GM19372 (cell line): ENCODE results near the gene VPS72.

Experiments
- ATAC-seq: cut with Tn5 transposase; IDR thresholded peaks from one replicate; pipeline ENCODE4 v1.9.1; 2021; ENCODE audit warnings: mild to moderate bottlenecking, low read depth, moderate library complexity; ENCODE audit not compliant: unreplicated experiment

The VPS72 gene

GRCh38 chr1:151146072-151146411 lies 44.0 kb downstream of the VPS72 start:
- no peak for ATAC-seq

DNA sequence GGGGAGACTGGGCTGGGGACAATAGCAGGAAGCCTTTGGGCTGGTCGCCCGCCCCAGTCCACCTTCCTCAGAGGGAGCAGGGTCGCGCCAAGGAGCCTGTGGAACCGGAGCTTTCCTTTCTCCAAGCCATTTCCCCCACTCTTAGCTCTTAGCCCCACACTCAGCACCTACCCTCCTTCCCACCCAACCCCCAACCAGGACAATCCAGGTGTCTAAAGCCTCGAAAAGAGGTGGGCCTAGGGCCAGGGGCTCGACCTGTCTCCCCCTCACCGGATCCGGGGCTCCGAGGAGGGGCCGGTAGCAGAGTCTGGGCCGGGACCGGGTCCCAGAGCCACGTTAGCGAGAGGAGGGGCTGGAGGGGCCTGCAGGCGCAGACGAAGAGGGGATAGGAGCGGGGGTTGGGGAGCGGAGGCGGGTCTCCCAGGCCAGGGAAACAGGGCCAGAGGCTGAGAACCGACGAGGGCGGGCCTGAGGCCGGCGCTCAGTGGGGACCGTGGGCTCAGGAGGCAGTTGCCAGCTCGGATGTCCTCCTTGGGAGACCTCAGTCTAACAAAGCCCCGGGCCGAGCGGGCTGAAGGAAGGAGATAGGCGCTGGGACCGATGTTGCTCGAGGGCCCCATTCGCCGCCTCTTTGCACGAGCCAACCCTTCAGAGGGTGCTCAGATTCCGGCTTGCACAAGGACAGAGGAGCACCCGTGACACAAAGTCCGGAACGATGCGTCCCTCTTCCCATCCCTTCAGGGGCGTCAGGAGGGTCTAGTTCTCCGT lies 44.5 kb downstream of the VPS72 start:
- no peak for ATAC-seq

GRCh38 chr1:151144474-151145303 lies 45.3 kb downstream of the VPS72 start:
- no peak for ATAC-seq

GRCh38 chr1:151143986-151144385 lies 46.0 kb downstream of the VPS72 start:
- ATAC-seq, result no peak

DNA sequence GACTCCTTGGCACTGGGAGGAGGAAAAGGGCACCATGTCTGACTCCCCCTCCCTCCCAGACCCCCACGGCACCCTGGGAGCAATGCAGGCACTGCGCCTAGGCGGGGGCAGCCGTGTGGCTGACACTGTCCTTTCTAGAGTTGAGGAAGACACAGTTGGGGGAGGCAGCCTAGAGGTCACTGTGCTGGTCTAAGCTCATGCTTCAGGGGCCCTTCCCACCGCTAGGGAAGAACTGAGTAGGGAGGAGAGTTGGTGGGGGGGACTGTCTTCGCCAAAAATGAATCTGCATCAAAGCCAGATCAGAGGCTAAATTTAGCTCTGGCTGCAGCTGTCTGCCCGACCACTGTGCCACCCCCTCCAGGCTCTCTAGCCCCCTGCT lies 47.0 kb downstream of the VPS72 start:
- no peak for ATAC-seq

DNA sequence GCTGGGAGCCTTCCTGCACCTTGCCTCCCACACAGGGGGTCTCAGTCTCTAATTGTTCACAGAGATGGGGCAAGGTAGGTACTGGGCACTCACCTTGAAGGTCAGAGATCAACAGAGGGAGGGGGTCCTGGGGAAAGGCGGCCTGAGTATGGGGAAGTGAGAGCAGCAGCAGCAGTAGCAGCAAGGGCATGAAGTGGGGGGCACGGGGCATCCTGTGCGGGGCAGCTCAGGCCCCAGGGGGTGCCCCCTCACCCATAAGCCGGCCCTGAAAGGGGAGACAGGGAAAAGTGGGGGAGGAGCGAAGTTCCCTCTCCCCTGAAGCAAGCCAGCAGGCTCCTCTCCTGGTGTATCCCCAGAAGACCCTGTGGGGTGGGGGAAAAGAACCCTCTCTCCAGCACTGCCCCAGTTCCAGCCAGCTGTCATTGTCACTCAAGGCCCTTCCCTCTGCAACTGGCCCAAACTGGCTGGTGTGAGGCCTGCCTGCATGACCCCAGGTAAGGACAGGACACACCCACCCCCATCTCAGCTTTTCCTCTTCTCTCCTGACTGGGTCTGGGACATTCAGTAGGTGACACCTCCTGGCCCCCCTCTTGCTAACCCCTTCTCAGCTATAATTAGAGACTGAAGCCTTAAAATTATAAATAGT lies 47.5 kb downstream of the VPS72 start:
- ATAC-seq, result no peak

DNA sequence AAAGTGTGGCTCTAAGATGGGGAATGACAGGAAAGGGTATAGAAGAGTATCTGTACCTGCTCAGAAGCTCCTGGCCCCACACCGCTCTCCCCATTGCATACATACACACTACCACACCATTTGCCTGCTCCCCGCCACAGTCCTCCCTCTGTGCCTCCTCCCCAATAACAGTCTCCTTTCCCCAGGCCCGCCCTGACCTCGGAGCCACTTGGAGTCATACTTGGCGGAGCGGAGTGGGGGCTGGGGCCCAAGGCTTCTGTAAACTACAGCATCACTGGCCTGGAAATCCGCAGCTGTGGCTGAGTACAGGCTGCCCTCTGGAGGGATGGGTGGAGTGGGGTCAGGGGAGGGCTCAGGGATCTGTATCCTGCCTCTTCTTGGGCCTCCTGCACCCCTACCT lies 52.2 kb downstream of the VPS72 start:
- ATAC-seq, result no peak

- ATAC-seq, result no peak
Observed at GRCh38 chr1:151135433-151136385, 54.3 kb downstream of the VPS72 start.

DNA sequence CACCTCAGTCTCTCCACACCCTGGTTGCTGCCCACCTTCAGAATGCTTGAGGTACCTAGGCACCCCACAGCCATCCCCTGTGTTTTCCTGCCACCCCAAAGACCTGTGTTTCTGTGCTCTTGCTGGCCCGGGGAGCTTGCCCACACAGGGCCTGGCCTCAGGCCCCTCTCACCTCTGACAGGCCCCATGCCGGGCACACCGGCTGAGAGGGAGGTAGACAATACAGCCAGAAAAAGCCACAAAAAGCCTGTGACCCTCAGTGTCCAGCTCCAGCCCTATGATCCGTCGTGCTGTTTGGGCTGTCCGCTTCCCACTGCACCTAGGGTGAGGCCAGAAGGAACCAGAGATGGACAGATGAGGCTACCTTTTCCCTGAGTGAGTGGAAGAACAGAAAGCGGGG lies 55.0 kb downstream of the VPS72 start:
- ATAC-seq, result no peak

DNA sequence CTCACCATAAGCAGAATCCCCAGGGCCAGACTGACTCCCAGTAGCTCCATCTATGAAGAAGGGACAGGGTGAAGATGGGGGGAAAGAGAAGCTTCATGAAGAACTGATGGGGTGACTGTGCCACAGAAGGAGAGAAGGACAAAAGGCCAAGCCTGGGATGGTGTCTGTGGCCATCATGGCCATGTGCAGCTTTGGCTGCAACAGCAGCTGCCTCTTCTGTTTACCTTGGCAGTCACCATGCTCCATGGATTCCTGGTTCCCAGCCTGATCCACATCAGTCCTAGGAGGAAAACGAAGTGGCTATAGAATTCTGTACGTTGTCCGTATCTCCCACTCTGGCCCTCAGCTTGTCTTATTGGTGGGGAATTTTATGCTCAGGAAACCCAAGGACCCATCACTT lies 55.6 kb downstream of the VPS72 start:
- no peak for ATAC-seq

- no peak for ATAC-seq
Observed at GRCh38 chr1:151133018-151133806, 56.8 kb downstream of the VPS72 start.

DNA sequence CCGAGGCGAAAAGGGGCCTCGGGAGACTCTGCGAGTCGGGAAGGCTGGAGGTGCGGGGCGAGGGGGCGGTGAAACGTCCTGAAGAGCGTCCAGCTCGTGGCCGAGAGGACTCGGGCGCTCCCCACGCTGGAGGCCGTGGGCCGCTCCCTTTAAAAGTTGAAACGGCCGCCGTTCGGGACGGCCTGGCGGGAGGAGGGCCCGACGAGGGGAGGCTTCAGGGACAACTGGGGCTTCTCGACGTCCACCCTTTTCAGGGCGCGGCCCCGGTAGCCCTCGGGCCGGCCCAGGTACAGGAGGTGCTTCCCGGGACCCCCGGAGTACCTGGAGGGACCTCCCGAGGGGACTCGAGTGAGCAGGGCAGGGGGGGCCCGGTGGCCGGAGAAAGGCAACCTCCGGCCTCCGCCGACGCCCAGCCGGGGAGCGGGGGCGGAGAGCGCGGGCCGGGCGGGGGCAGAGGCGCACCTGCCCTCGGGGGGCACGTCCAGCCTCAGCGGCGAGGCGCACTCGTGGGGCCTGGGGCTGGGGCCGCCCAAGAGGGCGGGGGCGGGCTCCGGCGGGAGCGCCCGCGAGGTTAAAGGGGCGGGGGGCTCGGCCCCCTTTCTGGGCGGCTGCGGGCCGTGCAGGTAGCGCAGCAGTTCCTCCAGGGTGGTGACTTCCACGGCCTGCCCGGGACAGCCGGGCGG lies 57.5 kb downstream of the VPS72 start:
- no peak for ATAC-seq

DNA sequence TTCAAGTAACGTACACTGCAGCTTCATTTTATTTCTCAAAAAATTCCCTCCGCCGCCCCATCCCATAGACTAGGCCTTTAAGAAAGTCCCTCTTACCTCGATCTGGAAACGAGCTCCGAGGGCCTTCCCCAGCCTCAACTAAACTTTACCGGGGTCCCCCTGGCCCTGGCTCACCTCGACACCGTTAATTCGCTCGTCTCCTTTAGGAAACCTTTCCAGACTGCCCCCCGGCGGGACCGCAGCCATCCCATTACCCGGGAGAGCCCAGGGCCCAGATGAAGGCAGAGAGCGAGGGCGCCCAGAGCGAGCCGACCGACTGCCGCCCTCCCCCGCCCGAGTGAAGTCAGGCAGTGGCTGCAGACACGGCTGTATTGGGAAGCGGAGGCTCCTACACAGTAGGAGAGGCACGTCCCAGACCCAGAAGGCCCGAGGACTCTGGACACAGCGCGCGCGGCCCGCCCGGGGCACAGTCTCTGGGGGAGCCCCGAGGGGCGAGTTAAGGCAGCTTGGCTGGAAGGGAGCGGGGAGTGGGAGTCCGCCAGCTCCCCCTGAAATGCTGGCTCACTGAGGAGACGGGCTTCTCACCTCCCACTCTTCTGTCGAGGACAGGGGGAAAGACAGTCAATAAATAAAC lies 58.2 kb downstream of the VPS72 start:
- ATAC-seq, result no peak

- peak; percentile 65 for ATAC-seq
Observed at GRCh38 chr1:151130987-151131586, 58.9 kb downstream of the VPS72 start.

- no peak for ATAC-seq
Observed at GRCh38 chr1:151128800-151129199, 61.2 kb downstream of the VPS72 start.
